IMR-90 (cell line): Measurements from ENCODE around the gene TOMM40L. TPM values are rescaled to one million over a fixed set of nuclear protein-coding genes. Genes with fewer than 3 reads are reported as not detected.
A peak's percentile ranks its signal among the peaks of the same experiment; 100 is the strongest.

Experiments
- ATAC-seq: fragments of 200-7000 bp; cut with Tn5 transposase; 2 replicates; pipeline ENCODE4 v1.9.1; 2020; ENCODE audit warnings: low read depth, mild to moderate bottlenecking, moderate library complexity
- BruUV-seq: library from RNA; stranded (reverse); fragments of 400-500 nt; replicated peaks from 2 replicates; lab custom pipeline; 2021; lab: Mats Ljungman, UMichigan
- CTCF ChIA-PET: fragments of 300-600 bp; formaldehyde crosslinking; extraction: SDS; loops from one replicate; lab custom pipeline; 2021; ENCODE audit warnings: antibody characterized with exemption; lab: Yijun Ruan, JAX
- POLR2A ChIA-PET: fragments of 300-600 bp; sonication (Branson Sonifier 250); formaldehyde crosslinking; loops from one replicate; lab custom pipeline; 2022; ENCODE audit warnings: antibody characterized with exemption; ENCODE audit not compliant: unreplicated experiment; lab: Charles Lee
- DNase-seq: peaks from one replicate; pipeline ENCODE4 v3.0.0; 2013
- H2AFZ ChIP-seq: replicated peaks from 2 replicates; pipeline ENCODE3; 2013; ENCODE audit warnings: low read length, mild to moderate bottlenecking; ENCODE audit not compliant: poor library complexity
- H2AK5ac ChIP-seq: 2 replicates; pipeline ENCODE4 v1.6.1; 2013; ENCODE audit warnings: low read depth, low read length, inconsistent platforms
- H2AK9ac ChIP-seq: replicated peaks from 2 replicates; pipeline ENCODE3; 2013; ENCODE audit warnings: mild to moderate bottlenecking, low read depth, low read length, moderate library complexity; ENCODE audit not compliant: poor library complexity
- H2BK120ac ChIP-seq: 2 replicates; pipeline ENCODE4 v1.6.1; 2013; ENCODE audit warnings: low read depth, low read length, inconsistent platforms
- H2BK15ac ChIP-seq: 3 replicates; pipeline ENCODE4 v1.6.1; 2013; ENCODE audit warnings: low read depth, low read length, inconsistent platforms
- H2BK20ac ChIP-seq: 2 replicates; pipeline ENCODE4 v1.6.1; 2013; ENCODE audit warnings: low read depth, mild to moderate bottlenecking, inconsistent platforms, low read length, moderate library complexity
- H2BK5ac ChIP-seq: 2 replicates; pipeline ENCODE4 v1.6.1; 2013; ENCODE audit warnings: mild to moderate bottlenecking, low read depth, low read length, inconsistent platforms; ENCODE audit not compliant: poor library complexity, severe bottlenecking
- H3K14ac ChIP-seq: replicated peaks from 2 replicates; pipeline ENCODE4 v1.6.1; 2013; ENCODE audit warnings: low read depth, low read length, inconsistent platforms
- H3K18ac ChIP-seq: 2 replicates; pipeline ENCODE4 v1.6.1; 2013; ENCODE audit warnings: low read depth, low read length, control low read depth
- H3K23ac ChIP-seq: 2 replicates; pipeline ENCODE4 v1.6.1; 2013; ENCODE audit warnings: low read depth, low read length, inconsistent platforms
- H3K27ac ChIP-seq: 2 replicates; pipeline ENCODE4 v1.5.1; 2013; ENCODE audit warnings: mild to moderate bottlenecking, control low read depth, low read length; ENCODE audit not compliant: insufficient read depth
- H3K27me3 ChIP-seq: 2 replicates; pipeline ENCODE4 v1.6.1; 2013; ENCODE audit warnings: low read length; ENCODE audit not compliant: control insufficient read depth, insufficient read depth
- H3K36me3 ChIP-seq: 2 replicates; pipeline ENCODE4 v1.6.1; 2013; ENCODE audit warnings: low read length, mixed read lengths; ENCODE audit not compliant: control insufficient read depth, insufficient read depth
- H3K4ac ChIP-seq: 2 replicates; pipeline ENCODE4 v1.6.1; 2013; ENCODE audit warnings: low read depth, low read length, inconsistent platforms
- H3K4me1 ChIP-seq: 2 replicates; pipeline ENCODE4 v1.6.1; 2013; ENCODE audit warnings: low read length, mixed read lengths; ENCODE audit not compliant: control insufficient read depth, insufficient read depth
- H3K4me2 ChIP-seq: 2 replicates; pipeline ENCODE4 v1.6.1; 2013; ENCODE audit warnings: low read depth, mild to moderate bottlenecking, control low read depth, low read length, moderate library complexity
- H3K4me3 ChIP-seq: 2 replicates; pipeline ENCODE4 v1.5.1; 2013; ENCODE audit warnings: low read depth, mild to moderate bottlenecking, control low read depth, low read length, moderate library complexity; ENCODE audit not compliant: insufficient read depth
- H3K56ac ChIP-seq: 2 replicates; pipeline ENCODE4 v1.6.1; 2013; ENCODE audit warnings: low read length, inconsistent platforms; ENCODE audit not compliant: insufficient read depth; ENCODE audit errors: extremely low read depth
- H3K79me1 ChIP-seq, 2 experiments: 2 replicates each; pipeline ENCODE4 v1.6.1; 2013; ENCODE audit warnings: low read length in 2 of 2, inconsistent platforms in 1 of 2, low read depth in 1 of 2
- H3K9ac ChIP-seq: 2 replicates; pipeline ENCODE4 v1.6.1; 2013; ENCODE audit warnings: low read depth, low read length, control low read depth
- H3K9me1 ChIP-seq: 2 replicates; pipeline ENCODE4 v1.6.1; 2013; ENCODE audit warnings: low read length, inconsistent platforms; ENCODE audit not compliant: insufficient read depth
- H3K9me3 ChIP-seq: 2 replicates; pipeline ENCODE4 v1.6.1; 2013; ENCODE audit warnings: low read length; ENCODE audit not compliant: control insufficient read depth, insufficient read depth
- H4K20me1 ChIP-seq: 2 replicates; pipeline ENCODE4 v1.6.1; 2013; ENCODE audit warnings: low read length, inconsistent platforms; ENCODE audit not compliant: insufficient read depth
- H4K5ac ChIP-seq: 2 replicates; pipeline ENCODE4 v1.6.1; 2013; ENCODE audit warnings: mild to moderate bottlenecking, low read depth, low read length, control low read depth
- H4K8ac ChIP-seq, 2 experiments: 2 replicates each; pipeline ENCODE4 v1.6.1; 2013; ENCODE audit warnings: low read depth in 2 of 2, low read length in 2 of 2, control low read depth in 1 of 2, inconsistent platforms in 1 of 2
- H4K91ac ChIP-seq: 2 replicates; pipeline ENCODE4 v1.6.1; 2013; ENCODE audit warnings: low read depth, low read length, inconsistent platforms; ENCODE audit not compliant: insufficient read depth
- BHLHE40 ChIP-seq: fragments of 150-350 bp; IDR thresholded peaks from 2 replicates; pipeline ENCODE4 v1.6.1; 2016; ENCODE audit warnings: mild to moderate bottlenecking, low read depth, low read length
- CEBPB ChIP-seq: IDR thresholded peaks from 2 replicates; pipeline ENCODE4 v1.6.1; 2012; ENCODE audit warnings: low read depth, low read length, improper control_type of control experiment
- CHD1 ChIP-seq: IDR thresholded peaks from 2 replicates; pipeline ENCODE4 v1.6.1; 2012; ENCODE audit warnings: low read depth, low read length, improper control_type of control experiment
- FOS ChIP-seq: fragments of 150-350 bp; IDR thresholded peaks from 2 replicates; pipeline ENCODE4 v1.6.1; 2016; ENCODE audit warnings: low read depth, low read length
- MAFK ChIP-seq: IDR thresholded peaks from 2 replicates; pipeline ENCODE4 v1.6.1; 2012; ENCODE audit warnings: low read depth, low read length, improper control_type of control experiment
- MAZ ChIP-seq: IDR thresholded peaks from 2 replicates; pipeline ENCODE4 v1.6.1; 2012; ENCODE audit warnings: low read depth, mild to moderate bottlenecking, low read length, improper control_type of control experiment, moderate library complexity, borderline replicate concordance
- MXI1 ChIP-seq: IDR thresholded peaks from 2 replicates; pipeline ENCODE4 v1.6.1; 2012; ENCODE audit warnings: low read depth, mild to moderate bottlenecking, low read length, moderate library complexity, borderline replicate concordance
- NFE2L2 ChIP-seq: fragments of 150-350 bp; IDR thresholded peaks from 2 replicates; pipeline ENCODE4 v1.6.1; 2016; ENCODE audit warnings: low read depth, mild to moderate bottlenecking, low read length
- POLR2A ChIP-seq: IDR thresholded peaks from 2 replicates; pipeline ENCODE4 v1.6.1; 2012; ENCODE audit warnings: mild to moderate bottlenecking, low read depth, low read length
- RAD21 ChIP-seq: IDR thresholded peaks from 2 replicates; pipeline ENCODE4 v1.6.1; 2012; ENCODE audit warnings: low read length, improper control_type of control experiment
- RCOR1 ChIP-seq: IDR thresholded peaks from 2 replicates; pipeline ENCODE4 v1.6.1; 2012; ENCODE audit warnings: mild to moderate bottlenecking, low read length, improper control_type of control experiment; ENCODE audit not compliant: insufficient replicate concordance
- RFX5 ChIP-seq: IDR thresholded peaks from 2 replicates; pipeline ENCODE4 v1.8.0; 2012; ENCODE audit warnings: low read depth, mild to moderate bottlenecking, low read length, moderate library complexity
- SMC3 ChIP-seq: fragments of 150-350 bp; IDR thresholded peaks from 2 replicates; pipeline ENCODE4 v1.6.1; 2016; ENCODE audit warnings: low read depth, mild to moderate bottlenecking, antibody characterized with exemption, low read length, moderate library complexity
- WGBS, 2 experiments: methylation state at CpG; one replicate each; pipeline versions ENCODE4 v1.1.5 to v1.1.7; 2013; ENCODE audit warnings: missing lambda C conversion rate in 2 of 2; ENCODE audit not compliant: insufficient read length in 1 of 2; ENCODE audit errors: extremely low coverage in 2 of 2; 5-methylcytosine and 5-hydroxymethylcytosine counted together
- dilution Hi-C: fragments of 300-500 bp; cut with HindIII; formaldehyde crosslinking; loops from one replicate; pipeline ENCODE4 v1.14.3; 2018; ENCODE audit warnings: low sequenced_read_pairs; ENCODE audit not compliant: unreplicated experiment
- in situ Hi-C: fragments of 300-500 bp; cut with MboI; formaldehyde crosslinking; loops from 3 replicates; pipeline ENCODE4 v1.14.3; 2019; ENCODE audit warnings: low sequenced_read_pairs, inconsistent platforms, mixed read lengths
- intact Hi-C: fragments of 100-400 bp; cut with micrococcal nuclease; formaldehyde crosslinking; loops from 2 replicates; pipeline ENCODE4 v1.10.0; 2022
- polyA plus RNA-seq, 3 experiments: library from polyadenylated mRNA; depleted of rRNA; stranded (reverse); fragments of >200 nt; gene quantifications; 2 replicates each; pipeline ENCODE4 v1.2.3, GENCODE V29; 2012; ENCODE audit warnings: low replicate concordance in 1 of 3
- total RNA-seq: library from RNA; depleted of rRNA; stranded (reverse); fragments of >200 nt; gene quantifications from 2 replicates; pipeline ENCODE4 v1.2.3, GENCODE V29; 2012
- TF ChIP-seq, protein P1 (sequence below): conservative IDR thresholded peaks from 2 replicates; pipeline ENCODE4 v1.5.1; 2012; ENCODE audit warnings: mild to moderate bottlenecking, low read depth, low read length, improper control_type of control experiment
- TF ChIP-seq, protein P2 (sequence below): fragments of 150-350 bp; IDR thresholded peaks from 2 replicates; pipeline ENCODE4 v1.6.1; 2016; ENCODE audit warnings: low read depth, mild to moderate bottlenecking, low read length, moderate library complexity, borderline replicate concordance

Gene TOMM40L
- total and polyA plus RNA-seq, 2 of the 4 experiments (the other 2 are of a cell fraction), result 7.7 to 12.5 TPM

DNA sequence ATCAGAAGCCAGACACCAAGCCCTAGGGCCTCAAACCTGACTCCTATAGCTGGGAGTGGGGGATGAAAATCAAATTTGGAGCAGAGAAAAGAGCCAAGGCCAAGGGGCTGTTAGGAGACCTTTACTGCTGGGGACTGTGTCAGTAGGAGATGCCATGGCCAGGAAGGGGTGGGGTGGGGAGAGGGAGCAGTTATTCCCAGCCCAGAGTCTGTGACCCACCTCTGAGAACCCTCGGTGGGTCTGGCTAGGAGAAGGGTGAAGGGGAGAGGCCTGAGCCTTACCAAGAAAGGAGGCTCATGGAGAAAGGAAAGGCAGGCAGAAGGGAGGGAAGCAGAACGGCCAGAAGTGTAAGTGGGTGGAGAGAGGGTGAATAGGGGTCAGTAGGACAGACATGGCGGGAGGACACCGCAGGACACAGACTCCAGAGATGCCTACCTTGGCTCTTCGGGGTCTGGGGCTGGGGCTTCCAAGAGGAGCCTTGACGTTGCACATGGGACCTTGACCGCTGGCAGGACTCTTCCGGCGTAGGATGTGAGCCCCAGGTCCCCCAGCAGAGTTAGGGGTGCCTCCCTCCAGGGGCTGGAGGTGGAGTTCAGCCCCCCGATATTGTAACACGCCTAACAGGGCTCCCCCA lies 28.2 kb upstream of the TOMM40L start:
- H3K18ac ChIP-seq, result peak overlapping the region; percentile 26; the same call in 1 of the 2 replicates
- H2BK120ac ChIP-seq, result peak overlapping the region; percentile 41; the same call in 1 of the 2 replicates
- no peaks in the 10 kb centered on the region for H3K27me3 ChIP-seq
- no TSS peak for BruUV-seq
- H2AK9ac ChIP-seq, result peak overlapping the region; percentile 92
- dilution Hi-C loops, result no loop called here
- H2BK20ac ChIP-seq, result peak overlapping the region; percentile 29; the same call in 1 of the 2 replicates
- peak overlapping the region; percentile 44 for H2BK5ac ChIP-seq
- H3K36me3 ChIP-seq, result no peaks in the 10 kb centered on the region
- H2BK15ac ChIP-seq, result 0 out of 3 replicates have a peak overlapping the region, but pooled peaks have one; percentile 49
- H3K4me1 ChIP-seq, result peaks cover 31% of the 10 kb centered on the region
- in situ Hi-C loops, result no loop called here
- peak overlapping the region; percentile 88 for H3K4ac ChIP-seq
- H3K56ac ChIP-seq, result no peak overlapping the region
- no peaks in the 10 kb centered on the region for H4K20me1 ChIP-seq
- ATAC-seq, result no peak
- H3K4me3 ChIP-seq, result no peak overlapping the region
- CTCF ChIA-PET, result no interaction called here
- peak overlapping the region; percentile 96 for H4K8ac ChIP-seq
- H3K9me3 ChIP-seq, result no peaks in the 10 kb centered on the region
- intact Hi-C loops, result no loop called here
- H3K9me1 ChIP-seq, result peaks cover 17% of the 10 kb centered on the region
- peak overlapping the region; percentile 88 for H3K14ac ChIP-seq
- peak overlapping the region; percentile 94 for H2AFZ ChIP-seq
- H3K9ac ChIP-seq, result peak overlapping the region; percentile 33
- peak overlapping the region; percentile 43 for H4K5ac ChIP-seq
- WGBS, 2 experiments, result 69% methylated on average over 7 of the region's 11 CpGs; no CpG with 5 or more reads in 1 of the 2 experiments
- H3K23ac ChIP-seq, result 0 out of 2 replicates have a peak overlapping the region, but pooled peaks have one; percentile 76
- H3K79me1 ChIP-seq, result peaks cover 4 to 5% of the 10 kb centered on the region in 2 experiments
- peak overlapping the region; percentile 70 for H3K4me2 ChIP-seq
- no peak for DNase-seq
- H3K27ac ChIP-seq, result peak overlapping the region; percentile 71; the same call in 1 of the 2 replicates
- H2AK5ac ChIP-seq, result peak overlapping the region; percentile 43; the same call in 1 of the 2 replicates
- peak overlapping the region; percentile 76 for H4K91ac ChIP-seq
- POLR2A ChIA-PET, result no interaction called here
- TF ChIP-seq RAD21, result no peak
- TF ChIP-seq POLR2A, result no peak
- no peak for TF ChIP-seq RCOR1
- no peak for TF ChIP-seq FOS
- no peak for TF ChIP-seq RFX5
- TF ChIP-seq MAFK, result no peak
- TF ChIP-seq CHD1, result no peak
- TF ChIP-seq SMC3, result no peak
- TF ChIP-seq MXI1, result no peak
- TF ChIP-seq MAZ, result no peak
- no peak for TF ChIP-seq NFE2L2
- no peak for TF ChIP-seq BHLHE40
- TF ChIP-seq, protein P1, sequence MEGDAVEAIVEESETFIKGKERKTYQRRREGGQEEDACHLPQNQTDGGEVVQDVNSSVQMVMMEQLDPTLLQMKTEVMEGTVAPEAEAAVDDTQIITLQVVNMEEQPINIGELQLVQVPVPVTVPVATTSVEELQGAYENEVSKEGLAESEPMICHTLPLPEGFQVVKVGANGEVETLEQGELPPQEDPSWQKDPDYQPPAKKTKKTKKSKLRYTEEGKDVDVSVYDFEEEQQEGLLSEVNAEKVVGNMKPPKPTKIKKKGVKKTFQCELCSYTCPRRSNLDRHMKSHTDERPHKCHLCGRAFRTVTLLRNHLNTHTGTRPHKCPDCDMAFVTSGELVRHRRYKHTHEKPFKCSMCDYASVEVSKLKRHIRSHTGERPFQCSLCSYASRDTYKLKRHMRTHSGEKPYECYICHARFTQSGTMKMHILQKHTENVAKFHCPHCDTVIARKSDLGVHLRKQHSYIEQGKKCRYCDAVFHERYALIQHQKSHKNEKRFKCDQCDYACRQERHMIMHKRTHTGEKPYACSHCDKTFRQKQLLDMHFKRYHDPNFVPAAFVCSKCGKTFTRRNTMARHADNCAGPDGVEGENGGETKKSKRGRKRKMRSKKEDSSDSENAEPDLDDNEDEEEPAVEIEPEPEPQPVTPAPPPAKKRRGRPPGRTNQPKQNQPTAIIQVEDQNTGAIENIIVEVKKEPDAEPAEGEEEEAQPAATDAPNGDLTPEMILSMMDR, result no peak
- TF ChIP-seq, protein P2, sequence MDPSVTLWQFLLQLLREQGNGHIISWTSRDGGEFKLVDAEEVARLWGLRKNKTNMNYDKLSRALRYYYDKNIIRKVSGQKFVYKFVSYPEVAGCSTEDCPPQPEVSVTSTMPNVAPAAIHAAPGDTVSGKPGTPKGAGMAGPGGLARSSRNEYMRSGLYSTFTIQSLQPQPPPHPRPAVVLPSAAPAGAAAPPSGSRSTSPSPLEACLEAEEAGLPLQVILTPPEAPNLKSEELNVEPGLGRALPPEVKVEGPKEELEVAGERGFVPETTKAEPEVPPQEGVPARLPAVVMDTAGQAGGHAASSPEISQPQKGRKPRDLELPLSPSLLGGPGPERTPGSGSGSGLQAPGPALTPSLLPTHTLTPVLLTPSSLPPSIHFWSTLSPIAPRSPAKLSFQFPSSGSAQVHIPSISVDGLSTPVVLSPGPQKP, result no peak
- no peak for TF ChIP-seq CEBPB
